Omental fat pad (tissue), 4 donors: ENCODE data around the gene GLI3. TPM values are rescaled to one million over a fixed set of nuclear protein-coding genes. Genes with fewer than 3 reads are reported as not detected.

ENCODE experiments used
- ATAC-seq: fragments of 150-250 bp; one replicate; pipeline ENCODE4 v1.9.1; 2016; ENCODE audit warnings: mild to moderate bottlenecking, moderate library complexity; ENCODE audit not compliant: low FRiP score
- DNase-seq: peaks from one replicate; pipeline ENCODE4 v3.0.0-alpha.2; 2019; ENCODE audit warnings: low spot score
- total RNA-seq, 4 donors: library from RNA; depleted of rRNA; stranded (reverse); fragments of >200 nt; gene quantifications; one replicate each; pipeline ENCODE4 v1.1.0, GENCODE V29; 2016
- TF ChIP-seq, protein P1 (sequence below), 3 donors: fragments of 450-650 bp; IDR thresholded peaks; one replicate each; pipeline ENCODE4 v1.5.1; 2016 to 2017; ENCODE audit warnings: antibody characterized with exemption in 3 of 3, mild to moderate bottlenecking in 3 of 3, moderate library complexity in 2 of 3

Gene GLI3
- total RNA-seq, 4 donors from 2014 or later: 10.0 to 19.2 (median 14.6) TPM

DNA sequence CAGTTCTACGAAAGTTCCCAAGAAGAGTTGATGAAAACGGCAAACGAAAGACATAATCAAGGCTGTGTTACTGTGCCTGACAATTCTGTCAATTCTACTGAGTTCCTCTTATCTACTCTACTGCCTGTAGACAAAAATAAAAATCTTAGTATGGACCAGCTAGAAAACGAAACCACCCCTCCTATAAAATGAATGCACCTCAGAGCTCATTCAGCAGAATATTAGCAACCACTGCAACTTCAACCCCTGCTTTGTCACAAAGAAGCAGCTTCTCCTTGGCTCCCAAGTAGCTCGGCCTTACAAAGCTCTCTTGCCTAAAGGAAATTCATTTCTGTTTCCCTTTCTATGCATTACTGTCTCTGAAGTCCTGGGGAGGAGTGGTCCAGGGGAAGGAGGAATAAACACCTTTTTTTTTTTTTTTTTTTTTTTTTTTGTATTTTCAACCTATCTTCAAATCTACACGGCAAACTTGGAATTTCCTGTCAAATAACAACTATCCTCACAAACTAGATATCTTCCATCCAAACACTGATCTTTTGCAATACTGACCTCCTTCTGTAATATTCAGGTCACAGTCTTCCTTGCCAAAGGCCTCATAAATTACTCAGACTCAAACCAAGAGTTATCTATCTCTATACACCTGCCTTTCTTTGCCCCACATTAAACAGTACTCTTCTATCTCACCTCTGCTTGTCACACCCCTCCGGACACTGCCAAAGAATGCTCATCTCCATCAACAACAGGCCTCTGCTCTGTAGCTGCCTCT is 74.3 kb downstream of the GLI3 start:
- DNase-seq (no peak), ATAC-seq (peak; percentile 31)
- TF ChIP-seq, protein P1, sequence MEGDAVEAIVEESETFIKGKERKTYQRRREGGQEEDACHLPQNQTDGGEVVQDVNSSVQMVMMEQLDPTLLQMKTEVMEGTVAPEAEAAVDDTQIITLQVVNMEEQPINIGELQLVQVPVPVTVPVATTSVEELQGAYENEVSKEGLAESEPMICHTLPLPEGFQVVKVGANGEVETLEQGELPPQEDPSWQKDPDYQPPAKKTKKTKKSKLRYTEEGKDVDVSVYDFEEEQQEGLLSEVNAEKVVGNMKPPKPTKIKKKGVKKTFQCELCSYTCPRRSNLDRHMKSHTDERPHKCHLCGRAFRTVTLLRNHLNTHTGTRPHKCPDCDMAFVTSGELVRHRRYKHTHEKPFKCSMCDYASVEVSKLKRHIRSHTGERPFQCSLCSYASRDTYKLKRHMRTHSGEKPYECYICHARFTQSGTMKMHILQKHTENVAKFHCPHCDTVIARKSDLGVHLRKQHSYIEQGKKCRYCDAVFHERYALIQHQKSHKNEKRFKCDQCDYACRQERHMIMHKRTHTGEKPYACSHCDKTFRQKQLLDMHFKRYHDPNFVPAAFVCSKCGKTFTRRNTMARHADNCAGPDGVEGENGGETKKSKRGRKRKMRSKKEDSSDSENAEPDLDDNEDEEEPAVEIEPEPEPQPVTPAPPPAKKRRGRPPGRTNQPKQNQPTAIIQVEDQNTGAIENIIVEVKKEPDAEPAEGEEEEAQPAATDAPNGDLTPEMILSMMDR (IDR thresholded peaks at IDR 0.05): no peak

- no peak for DNase-seq
- TF ChIP-seq, protein P1 (IDR thresholded peaks at IDR 0.05): no peak
- peak; percentile 93 for ATAC-seq
Observed at GRCh38 chr7:42161719-42162118, 75.3 kb downstream of the GLI3 start.

DNA sequence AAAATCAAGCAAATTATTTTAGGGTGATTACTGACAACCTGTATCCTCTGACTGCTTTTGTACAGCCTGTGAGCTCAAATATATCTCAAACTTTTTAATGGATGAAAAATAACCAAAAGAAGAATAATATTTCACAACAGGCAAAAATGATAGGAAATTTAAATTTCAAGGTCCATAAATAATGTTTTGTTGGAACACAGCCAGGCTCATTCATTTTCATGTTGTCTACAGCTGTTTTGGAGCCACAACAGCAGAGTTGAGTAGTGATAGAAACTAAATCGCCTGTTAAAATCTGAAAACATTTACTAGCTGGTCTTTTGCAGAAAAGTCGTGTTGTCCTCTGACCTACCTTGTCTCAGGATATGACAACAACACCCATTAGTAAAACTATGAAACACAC is 75.9 kb downstream of the GLI3 start:
- no peak for DNase-seq
- ATAC-seq: no peak
- TF ChIP-seq, protein P1 (IDR thresholded peaks at IDR 0.05): no peak

DNA sequence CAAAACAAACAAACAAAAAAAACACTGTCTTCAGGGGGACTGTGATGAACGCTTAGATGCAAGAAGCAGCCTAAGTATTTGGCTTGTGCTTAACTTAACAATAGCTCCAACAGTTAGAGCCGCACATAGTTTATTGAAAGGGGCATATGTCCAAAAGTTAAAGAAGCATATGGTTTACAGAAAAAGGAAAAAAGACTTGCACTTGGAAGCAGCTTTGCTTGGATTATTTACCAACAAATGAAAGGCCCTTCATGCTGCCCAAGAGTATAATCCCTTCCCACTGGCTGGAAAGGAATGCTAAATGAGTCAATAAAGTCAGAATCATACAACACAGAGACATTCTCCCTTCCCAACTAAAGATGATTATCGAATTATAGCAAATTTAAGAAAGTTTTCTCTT is 77.9 kb downstream of the GLI3 start:
- DNase-seq: no peak
- TF ChIP-seq, protein P1 (IDR thresholded peaks at IDR 0.05): no peak
- ATAC-seq: no peak

DNA sequence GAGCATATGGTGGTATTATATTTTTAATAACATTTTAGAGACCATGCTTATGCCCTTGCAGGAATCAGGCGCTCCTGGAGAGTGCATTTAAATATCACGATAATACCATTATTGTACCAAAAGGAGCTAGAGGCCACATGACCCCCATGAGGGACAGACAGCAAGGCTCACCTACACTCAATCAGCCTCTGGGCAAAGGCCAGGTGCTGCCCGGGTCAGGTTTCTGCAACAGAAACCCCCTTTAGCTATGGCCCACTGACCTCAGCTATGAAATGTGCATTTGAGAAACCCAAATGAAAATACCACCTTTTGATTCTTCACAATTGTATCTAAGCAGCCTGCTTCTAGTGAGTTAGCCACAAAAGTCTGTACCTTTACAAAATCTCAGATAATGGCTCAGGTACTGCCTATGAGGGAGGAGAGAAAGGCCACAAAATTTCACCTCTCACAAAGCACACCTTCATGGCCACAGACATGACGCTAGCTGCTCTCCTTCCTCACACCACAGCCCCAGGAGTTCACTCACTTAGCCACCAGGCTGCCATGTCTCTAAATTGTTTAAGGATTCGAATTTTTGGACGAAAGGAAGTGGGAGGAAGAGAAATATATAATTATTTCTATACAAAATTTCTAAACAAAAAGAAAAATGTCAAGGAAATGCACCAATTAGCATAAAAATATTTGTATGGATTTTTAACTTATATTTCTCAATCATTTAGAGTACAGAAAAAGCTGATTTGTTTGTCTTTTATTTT is 79.9 kb downstream of the GLI3 start:
- TF ChIP-seq, protein P1 (IDR thresholded peaks at IDR 0.05): no peak
- DNase-seq (no peak), ATAC-seq (no peak)

GRCh38 chr7:42156291-42156865 is 80.6 kb downstream of the GLI3 start:
- DNase-seq (no peak), ATAC-seq (peak; percentile 34)
- TF ChIP-seq, protein P1 (IDR thresholded peaks at IDR 0.05): no peak
